Renal cortical epithelial cell (primary cell): ENCODE measurements around the gene BUD31. TPM values are rescaled to one million over a fixed set of nuclear protein-coding genes. Genes with fewer than 3 reads are reported as not detected.
"Not testable (repeated sequence)": the region's sequence is repeated elsewhere in the genome, so short reads cannot be mapped to it uniquely, and the experiment has no call there.

Experiments used
- DNase-seq: peaks from one replicate; pipeline ENCODE4 v3.0.0-alpha.2; 2011; ENCODE audit warnings: low read depth
- total RNA-seq: library from RNA; depleted of rRNA; stranded (reverse); fragments of >200 nt; gene quantifications from 2 replicates; pipeline ENCODE4 v1.2.3, GENCODE V29; 2014

BUD31 gene
- 77.7 and 128 TPM in 2 replicates for total RNA-seq

GRCh38 chr7:99408379-99409191, at the start of gene BUD31, which contains the start of gene PDAP1:
Gene BUD31, plus strand, starts transcription at chr7:99408969. Its CDS starts 2,124 bp downstream, at chr7:99411093.
Gene PDAP1, minus strand, starts transcription at chr7:99408597. Its CDS starts 49 bp downstream, at chr7:99408548.
- DNase-seq: peak; percentile 92

GRCh38 chr7:99359465-99360154, 49.2 kb upstream of the BUD31 start:
- no peak for DNase-seq

- no peak for DNase-seq
Measured at GRCh38 chr7:99362801-99363200, 46.0 kb upstream of the BUD31 start.

- no peak for DNase-seq
Measured at GRCh38 chr7:99363286-99363685, 45.5 kb upstream of the BUD31 start.

- no peak for DNase-seq
Measured at GRCh38 chr7:99365318-99366141, 43.2 kb upstream of the BUD31 start.

GRCh38 chr7:99366646-99367045, 42.1 kb upstream of the BUD31 start:
- no peak for DNase-seq

- no peak for DNase-seq
Measured at GRCh38 chr7:99368750-99369389, 39.9 kb upstream of the BUD31 start.

GRCh38 chr7:99369767-99370391, 38.9 kb upstream of the BUD31 start:
- DNase-seq: no peak

GRCh38 chr7:99371376-99371920, 37.3 kb upstream of the BUD31 start:
- DNase-seq: peak; percentile 53

GRCh38 chr7:99372275-99373090, 36.3 kb upstream of the BUD31 start:
- peak; percentile 84 for DNase-seq

GRCh38 chr7:99373091-99374066, 35.4 kb upstream of the BUD31 start:
- no peak for DNase-seq

- peak; percentile 51 for DNase-seq
Measured at GRCh38 chr7:99374111-99375064, 34.4 kb upstream of the BUD31 start, which contains the start of gene ARPC1B. Gene ARPC1B, plus strand, starts transcription at chr7:99374730. Its CDS starts 10,985 bp downstream, at chr7:99385715.

- peak; percentile 46 for DNase-seq
Measured at GRCh38 chr7:99375070-99375807, 33.5 kb upstream of the BUD31 start.

GRCh38 chr7:99379043-99379577, 29.7 kb upstream of the BUD31 start:
- DNase-seq: peak; percentile 95

- not testable (repeated sequence) for DNase-seq
Measured at GRCh38 chr7:99379693-99380031, 29.1 kb upstream of the BUD31 start.

- no peak for DNase-seq
Measured at GRCh38 chr7:99380032-99380822, 28.5 kb upstream of the BUD31 start.
